DOHH2 (cell line): Measurements from ENCODE around the gene SLC39A5.

ENCODE experiments used
- H3F3A ChIP-seq: fragments of 200-600 bp; sonication (generic), shearing (Covaris generic); 2 replicates; pipeline ENCODE4 v1.6.0; 2016; ENCODE audit warnings: antibody characterized with exemption, mild to moderate bottlenecking; ENCODE audit not compliant: control insufficient read depth, insufficient read depth
- H3K27ac ChIP-seq: fragments of 200-600 bp; sonication (generic); 2 replicates; pipeline ENCODE4 v1.5.1; 2014; ENCODE audit warnings: low read depth, mild to moderate bottlenecking, low read length, moderate library complexity
- H3K27me3 ChIP-seq: fragments of 200-600 bp; sonication (generic); 2 replicates; pipeline ENCODE4 v1.6.1; 2014; ENCODE audit warnings: mild to moderate bottlenecking, low read length, mixed read lengths; ENCODE audit not compliant: control insufficient read depth
- H3K36me3 ChIP-seq: fragments of 200-600 bp; sonication (generic); 2 replicates; pipeline ENCODE4 v1.6.1; 2014; ENCODE audit warnings: mild to moderate bottlenecking, low read length, moderate library complexity, mixed read lengths; ENCODE audit not compliant: control insufficient read depth
- H3K4me1 ChIP-seq: fragments of 200-600 bp; sonication (generic); 2 replicates; pipeline ENCODE4 v1.6.1; 2014; ENCODE audit warnings: mild to moderate bottlenecking, low read length, mixed read lengths; ENCODE audit not compliant: control insufficient read depth
- H3K4me2 ChIP-seq: fragments of 200-600 bp; sonication (generic); 2 replicates; pipeline ENCODE4 v1.6.0; 2014; ENCODE audit warnings: mild to moderate bottlenecking, low read length, moderate library complexity
- H3K4me3 ChIP-seq: fragments of 200-600 bp; sonication (generic); 2 replicates; pipeline ENCODE4 v1.5.1; 2014; ENCODE audit warnings: mild to moderate bottlenecking, low read length, mixed read lengths
- H3K79me2 ChIP-seq: fragments of 200-600 bp; sonication (generic); 2 replicates; pipeline ENCODE4 v1.6.1; 2014; ENCODE audit warnings: mild to moderate bottlenecking, low read length, mixed read lengths; ENCODE audit not compliant: control insufficient read depth
- H3K9me2 ChIP-seq: fragments of 200-600 bp; sonication (generic); replicated peaks from 2 replicates; pipeline ENCODE4 v1.6.1; 2014; ENCODE audit warnings: mild to moderate bottlenecking, low read length, mixed read lengths; ENCODE audit not compliant: control insufficient read depth
- H3K9me3 ChIP-seq: fragments of 200-600 bp; sonication (generic); 2 replicates; pipeline ENCODE4 v1.6.1; 2014; ENCODE audit warnings: antibody characterized with exemption, low read length, mixed read lengths; ENCODE audit not compliant: control insufficient read depth, insufficient read depth
- H4K20me1 ChIP-seq: fragments of 200-600 bp; sonication (generic); 2 replicates; pipeline ENCODE4 v1.6.0; 2014; ENCODE audit warnings: low read depth, mild to moderate bottlenecking, antibody characterized with exemption, low read length, moderate library complexity; ENCODE audit not compliant: control insufficient read depth, insufficient read depth
- CTCF ChIP-seq: fragments of 200-600 bp; sonication (generic); IDR thresholded peaks from one replicate; pipeline ENCODE4 v1.5.1; 2014; ENCODE audit warnings: antibody characterized with exemption, mild to moderate bottlenecking, low read depth, low read length; ENCODE audit not compliant: poor library complexity, severe bottlenecking
- EZH2phosphoT487 ChIP-seq: fragments of 200-600 bp; sonication (generic); IDR thresholded peaks from 2 replicates; pipeline ENCODE4 v1.6.1; 2017; ENCODE audit warnings: borderline replicate concordance, mild to moderate bottlenecking, antibody characterized with exemption, low read length, moderate library complexity, mixed read lengths

The SLC39A5 gene

DNA sequence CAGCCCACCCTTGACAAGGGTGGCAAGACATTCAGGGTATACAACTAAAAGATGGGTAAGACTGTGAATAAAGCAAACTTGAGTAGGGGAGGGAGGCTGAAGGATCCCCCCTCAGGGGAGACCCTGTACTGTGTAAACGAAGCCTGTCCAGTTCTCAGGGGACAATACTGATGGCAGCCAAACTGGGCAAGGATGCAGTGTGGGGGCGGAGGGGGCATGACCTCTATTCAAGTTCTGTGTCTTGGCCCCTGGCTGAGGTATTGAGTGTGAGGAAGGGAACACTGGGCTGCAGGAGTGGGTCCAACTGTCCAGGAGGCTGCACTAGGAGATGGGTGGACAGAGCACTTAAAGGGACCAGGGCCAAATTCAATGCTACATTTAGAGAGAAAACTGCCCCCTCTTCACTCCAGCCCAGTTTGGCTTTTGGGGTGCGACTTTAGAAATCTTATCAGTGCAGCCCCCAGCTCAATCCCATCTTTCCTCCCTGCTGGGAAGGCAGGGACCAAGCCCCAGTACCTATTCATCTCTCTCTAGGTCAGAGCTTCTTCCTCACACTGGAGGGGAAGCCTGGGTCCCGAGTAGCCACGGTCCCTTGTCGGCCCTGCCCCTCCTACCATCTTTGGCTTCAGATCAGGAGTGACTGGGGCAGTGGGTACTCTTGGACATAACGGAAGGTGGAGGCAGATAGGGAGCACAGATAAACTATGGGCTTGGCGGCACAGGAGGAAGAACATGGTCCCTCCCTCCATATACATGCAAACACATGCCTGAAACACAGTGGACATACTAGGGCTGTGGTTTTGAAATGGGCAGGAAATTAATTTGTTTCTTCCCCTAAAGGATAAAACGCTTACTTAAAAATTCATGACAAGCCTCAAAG lies 11.8 kb downstream of the SLC39A5 start:
- Histone ChIP-seq H4K20me1 (no peaks in the 10 kb centered on the region), H3K9me2 (no peaks in the 10 kb centered on the region), H3K4me1 (peaks cover 17% of the 10 kb centered on the region), H3K79me2 (no peaks in the 10 kb centered on the region), H3K9me3 (no peaks in the 10 kb centered on the region), H3K27me3 (no peaks in the 10 kb centered on the region), H3K4me3 (no peak overlapping the region), H3K27ac (no peak overlapping the region), H3F3A (no peaks in the 10 kb centered on the region), H3K36me3 (peaks cover 52% of the 10 kb centered on the region), H3K4me2 (no peak overlapping the region)
- TF ChIP-seq CTCF = no peak
- no peak for TF ChIP-seq EZH2phosphoT487

GRCh38 chr12:56242986-56243385 lies 13.1 kb downstream of the SLC39A5 start:
- H3K4me1 ChIP-seq = peaks cover 17% of the 10 kb centered on the region
- no peaks in the 10 kb centered on the region for H3K9me2 ChIP-seq
- no peaks in the 10 kb centered on the region for H4K20me1 ChIP-seq
- no peak for TF ChIP-seq EZH2phosphoT487
- TF ChIP-seq CTCF = no peak
- no peak overlapping the region for H3K4me3 ChIP-seq
- no peaks in the 10 kb centered on the region for H3K27me3 ChIP-seq
- no peak overlapping the region for H3K4me2 ChIP-seq
- H3K79me2 ChIP-seq = no peaks in the 10 kb centered on the region
- H3K27ac ChIP-seq = no peak overlapping the region
- H3K9me3 ChIP-seq = no peaks in the 10 kb centered on the region
- H3K36me3 ChIP-seq = peaks cover 60% of the 10 kb centered on the region
- no peaks in the 10 kb centered on the region for H3F3A ChIP-seq

DNA sequence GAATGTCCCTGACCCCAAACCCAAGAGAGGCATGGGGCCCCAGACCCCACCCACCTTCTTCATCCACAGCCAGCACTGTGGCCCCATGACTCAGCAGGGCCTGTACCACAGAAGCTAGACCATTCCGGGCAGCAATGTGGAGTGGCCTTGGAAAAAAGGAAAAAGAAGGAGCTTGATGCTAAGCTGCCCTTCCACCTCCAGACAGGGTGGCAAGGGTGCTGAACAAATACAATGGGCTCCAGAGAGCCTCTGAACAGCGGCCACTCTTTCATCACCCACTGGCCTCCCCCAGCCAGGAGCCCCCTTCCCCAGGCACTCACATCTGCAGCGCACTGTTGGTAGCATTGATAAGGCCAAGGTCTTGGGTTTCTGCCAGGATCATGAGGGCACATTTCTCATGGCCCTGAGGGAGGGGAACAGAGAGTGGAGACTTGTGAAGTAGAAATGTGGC lies 13.9 kb downstream of the SLC39A5 start:
- TF ChIP-seq EZH2phosphoT487 (no peak), CTCF (no peak)
- H3K9me2 ChIP-seq = no peaks in the 10 kb centered on the region
- no peaks in the 10 kb centered on the region for H3K27me3 ChIP-seq
- H3F3A ChIP-seq = no peaks in the 10 kb centered on the region
- H3K79me2 ChIP-seq = no peaks in the 10 kb centered on the region
- H3K4me3 ChIP-seq = no peak overlapping the region
- peaks cover 67% of the 10 kb centered on the region for H3K36me3 ChIP-seq
- H3K4me2 ChIP-seq = no peak overlapping the region
- peaks cover 17% of the 10 kb centered on the region for H3K4me1 ChIP-seq
- H3K9me3 ChIP-seq = no peaks in the 10 kb centered on the region
- H3K27ac ChIP-seq = no peak overlapping the region
- H4K20me1 ChIP-seq = no peaks in the 10 kb centered on the region
